ENCODE data around the gene RAB27B.
A peak's percentile ranks its signal among the peaks of the same experiment; 100 is the strongest.

Gene RAB27B

GRCh38 chr18:54883816-54884604, 55.7 kb downstream of the RAB27B start:
- peak; percentile 44 for DNase-seq (ENCODE audit: low read depth)
- TF ChIP-seq CTCF (IDR thresholded peaks at IDR 0.05; ENCODE audit: insufficient read depth, low read depth, low read length, missing control alignments), result no peak

GRCh38 chr18:54888378-54888777, 60.1 kb downstream of the RAB27B start:
- no peak overlapping the region for H3K4me3 ChIP-seq (ENCODE audit: low read length)
- no peak for TF ChIP-seq CTCF (IDR thresholded peaks at IDR 0.05; ENCODE audit: insufficient read depth, low read depth, low read length, missing control alignments)
- DNase-seq (ENCODE audit: low read depth), result no peak

More at GRCh38 chr18:54883816-54884604, 55.7 kb downstream of the RAB27B start:
- H3K4me3 ChIP-seq (ENCODE audit: low read length), result no peak overlapping the region

GRCh38 chr18:54888933-54889332, 60.7 kb downstream of the RAB27B start:
- no peak for TF ChIP-seq CTCF (IDR thresholded peaks at IDR 0.05; ENCODE audit: insufficient read depth, low read depth, low read length, missing control alignments)
- H3K4me3 ChIP-seq (ENCODE audit: low read length), result no peak overlapping the region
- peak; percentile 55 for DNase-seq (ENCODE audit: low read depth)

GRCh38 chr18:54899500-54899899, 71.2 kb downstream of the RAB27B start:
- H3K4me3 ChIP-seq (ENCODE audit: low read length), result no peak overlapping the region
- no peak for TF ChIP-seq CTCF (IDR thresholded peaks at IDR 0.05; ENCODE audit: insufficient read depth, low read depth, low read length, missing control alignments)
- DNase-seq (ENCODE audit: low read depth), result no peak

- DNase-seq (ENCODE audit: low read depth), result no peak
- TF ChIP-seq CTCF (IDR thresholded peaks at IDR 0.05; ENCODE audit: insufficient read depth, low read depth, low read length, missing control alignments), result no peak
- no peak overlapping the region for H3K4me3 ChIP-seq (ENCODE audit: low read length)
These were observed 72.0 kb downstream of the RAB27B start for GRCh38 chr18:54900290-54900689.

GRCh38 chr18:54904581-54904980, 76.3 kb downstream of the RAB27B start:
- H3K4me3 ChIP-seq (ENCODE audit: low read length), result no peak overlapping the region
- no peak for TF ChIP-seq CTCF (IDR thresholded peaks at IDR 0.05; ENCODE audit: insufficient read depth, low read depth, low read length, missing control alignments)
- DNase-seq (ENCODE audit: low read depth), result peak; percentile 45

- no peak overlapping the region for H3K4me3 ChIP-seq (ENCODE audit: low read length)
- TF ChIP-seq CTCF (IDR thresholded peaks at IDR 0.05; ENCODE audit: insufficient read depth, low read depth, low read length, missing control alignments), result no peak
- no peak for DNase-seq (ENCODE audit: low read depth)
These were observed 77.4 kb downstream of the RAB27B start for GRCh38 chr18:54905629-54906028.
